Measurements from ENCODE around the gene SMAD3.

- TF ChIP-seq YY1 (IDR thresholded peaks at IDR 0.05), result no peak
- TF ChIP-seq CTCF (IDR thresholded peaks at IDR 0.05; ENCODE audit: low read depth, low read length, missing input control), result no peak
- TF ChIP-seq TAF1 (conservative IDR thresholded peaks at IDR 0.05), result no peak
- TF ChIP-seq SP1 (IDR thresholded peaks at IDR 0.05), result no peak
- TF ChIP-seq ZBTB33 (IDR thresholded peaks at IDR 0.05), result no peak
Observed at GRCh38 chr15:67173005-67173404, 107.6 kb downstream of the SMAD3 start.

All from liver (tissue), 3 donors.